Measurements from ENCODE around the gene HOMER1.

DNA sequence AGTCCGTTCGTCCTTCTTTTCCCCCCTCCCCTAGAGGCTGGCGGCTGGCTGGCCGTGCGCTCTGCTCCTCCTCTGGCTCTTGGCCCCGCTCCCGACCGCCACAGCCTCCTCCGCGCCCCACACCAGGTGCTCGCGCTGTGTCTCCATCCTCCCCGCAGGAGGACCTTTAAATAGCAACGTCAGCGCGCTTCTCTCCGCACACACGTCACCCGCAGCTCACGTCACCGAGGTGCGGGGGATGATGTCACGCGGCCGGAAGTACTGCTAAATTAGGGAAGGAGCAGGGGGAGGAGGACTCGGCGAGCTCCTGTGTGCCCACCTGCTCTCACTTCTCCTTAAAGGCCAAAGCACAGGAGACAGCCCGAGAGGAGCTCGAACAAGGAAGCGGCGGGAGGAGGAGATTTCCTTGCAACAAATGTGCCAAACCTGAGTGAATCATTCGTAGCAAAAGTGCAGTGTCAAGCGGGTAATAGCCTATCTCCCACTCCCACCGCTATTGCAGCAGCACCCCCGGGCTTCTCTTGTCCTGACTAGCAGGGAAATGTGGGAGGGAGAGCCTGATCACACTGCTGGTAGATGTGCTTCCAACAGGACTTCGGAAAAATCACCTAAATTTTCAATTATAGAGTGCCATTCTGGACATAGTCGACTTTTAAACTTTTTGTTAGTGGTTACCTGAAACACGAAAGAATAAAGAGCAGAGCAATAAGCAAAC lies 614 bp upstream of the HOMER1 start:
- TF ChIP-seq NFYB (IDR thresholded peaks at IDR 0.05; ENCODE audit: insufficient read depth, low read depth, low read length): no peak
- TF ChIP-seq, protein P1, sequence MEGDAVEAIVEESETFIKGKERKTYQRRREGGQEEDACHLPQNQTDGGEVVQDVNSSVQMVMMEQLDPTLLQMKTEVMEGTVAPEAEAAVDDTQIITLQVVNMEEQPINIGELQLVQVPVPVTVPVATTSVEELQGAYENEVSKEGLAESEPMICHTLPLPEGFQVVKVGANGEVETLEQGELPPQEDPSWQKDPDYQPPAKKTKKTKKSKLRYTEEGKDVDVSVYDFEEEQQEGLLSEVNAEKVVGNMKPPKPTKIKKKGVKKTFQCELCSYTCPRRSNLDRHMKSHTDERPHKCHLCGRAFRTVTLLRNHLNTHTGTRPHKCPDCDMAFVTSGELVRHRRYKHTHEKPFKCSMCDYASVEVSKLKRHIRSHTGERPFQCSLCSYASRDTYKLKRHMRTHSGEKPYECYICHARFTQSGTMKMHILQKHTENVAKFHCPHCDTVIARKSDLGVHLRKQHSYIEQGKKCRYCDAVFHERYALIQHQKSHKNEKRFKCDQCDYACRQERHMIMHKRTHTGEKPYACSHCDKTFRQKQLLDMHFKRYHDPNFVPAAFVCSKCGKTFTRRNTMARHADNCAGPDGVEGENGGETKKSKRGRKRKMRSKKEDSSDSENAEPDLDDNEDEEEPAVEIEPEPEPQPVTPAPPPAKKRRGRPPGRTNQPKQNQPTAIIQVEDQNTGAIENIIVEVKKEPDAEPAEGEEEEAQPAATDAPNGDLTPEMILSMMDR (IDR thresholded peaks at IDR 0.05 in 2 of 3, conservative IDR thresholded peaks at IDR 0.05 in 1 of 3; ENCODE audit: control insufficient read depth in 2 of 3, extremely low read depth in 1 of 3, insufficient read depth in 1 of 3, low read depth in 3 of 3, low read length in 3 of 3): no peak

Measured in GM12878 (cell line).